ENCODE results near the gene FRK.

GRCh38 chr6:115971785-115972184 is 88.9 kb downstream of the FRK start:
- no peak for TF ChIP-seq ZFP37 (tag by site-specific recombination; IDR thresholded peaks at IDR 0.05)
- no peak for TF ChIP-seq CTCF (tag by site-specific recombination; IDR thresholded peaks at IDR 0.05)
- TF ChIP-seq ZNF510 (tag by site-specific recombination; IDR thresholded peaks at IDR 0.05; ENCODE audit: insufficient replicate concordance), result no peak
- no peak for TF ChIP-seq ZNF311 (tag by site-specific recombination; IDR thresholded peaks at IDR 0.05; ENCODE audit: borderline replicate concordance)

Measured in HEK293 (cell line).